Epidermal melanocyte (primary cell): ENCODE results near the gene SETBP1.

Experiments used
- DNase-seq: peaks from one replicate; pipeline ENCODE4 v3.0.0; 2011; ENCODE audit warnings: low spot score; ENCODE audit not compliant: insufficient read length

The SETBP1 gene

GRCh38 chr18:45012286-45012685 lies 331.6 kb downstream of the SETBP1 start:
- DNase-seq: no peak

- no peak for DNase-seq
These were observed 333.4 kb downstream of the SETBP1 start for GRCh38 chr18:45014047-45014501.

GRCh38 chr18:45015788-45016128 lies 335.1 kb downstream of the SETBP1 start:
- no peak for DNase-seq

GRCh38 chr18:45019469-45019868 lies 338.8 kb downstream of the SETBP1 start:
- DNase-seq: no peak

- DNase-seq: no peak
These were observed 342.8 kb downstream of the SETBP1 start for GRCh38 chr18:45023519-45023918.

GRCh38 chr18:45024357-45025088 lies 343.8 kb downstream of the SETBP1 start:
- DNase-seq: no peak

- DNase-seq: no peak
These were observed 344.4 kb downstream of the SETBP1 start for GRCh38 chr18:45025089-45025450.

GRCh38 chr18:45026162-45026561 lies 345.5 kb downstream of the SETBP1 start:
- DNase-seq: no peak

GRCh38 chr18:45034179-45034578 lies 353.5 kb downstream of the SETBP1 start:
- no peak for DNase-seq

GRCh38 chr18:45037618-45038017 lies 356.9 kb downstream of the SETBP1 start:
- DNase-seq: no peak

- no peak for DNase-seq
These were observed 358.7 kb downstream of the SETBP1 start for GRCh38 chr18:45039376-45039775.

GRCh38 chr18:45040879-45041278 lies 360.2 kb downstream of the SETBP1 start:
- DNase-seq: no peak

- no peak for DNase-seq
These were observed 364.1 kb downstream of the SETBP1 start for GRCh38 chr18:45044787-45045186.

GRCh38 chr18:45046228-45046627 lies 365.5 kb downstream of the SETBP1 start:
- no peak for DNase-seq

GRCh38 chr18:45046961-45047360 lies 366.3 kb downstream of the SETBP1 start:
- DNase-seq: no peak

GRCh38 chr18:45049578-45050319 lies 369.1 kb downstream of the SETBP1 start:
- no peak for DNase-seq

GRCh38 chr18:45050712-45051601 lies 370.3 kb downstream of the SETBP1 start:
- peak; percentile 65 for DNase-seq

- no peak for DNase-seq
These were observed 373.9 kb downstream of the SETBP1 start for GRCh38 chr18:45054636-45055035.

- no peak for DNase-seq
These were observed 375.1 kb downstream of the SETBP1 start for GRCh38 chr18:45055811-45056210.

- DNase-seq: no peak
These were observed 376.2 kb downstream of the SETBP1 start for GRCh38 chr18:45056926-45057325.

GRCh38 chr18:45057955-45058600 lies 377.4 kb downstream of the SETBP1 start:
- no peak for DNase-seq
